Adrenal gland (tissue), 12 donors: ENCODE data around the gene PLAC8L1. TPM values are rescaled to one million over a fixed set of nuclear protein-coding genes. Genes with fewer than 3 reads are reported as not detected.

Source experiments
- DNase-seq, 7 donors: peaks; one replicate each; pipeline ENCODE4 v3.0.0-alpha.2; 2019 to 2020
- H3K27ac ChIP-seq, 5 donors: fragments of 200-600 bp; sonication (generic) in 4 of 5; 1 replicate in 3 of 5; 2 replicates in 2 of 5; pipeline versions ENCODE4 v1.5.1 to v1.8.0; 2016 to 2020; ENCODE audit warnings: mild to moderate bottlenecking in 1 of 5
- H3K27me3 ChIP-seq: fragments of 200-600 bp; 2 replicates; pipeline ENCODE4 v1.8.0; 2021
- H3K36me3 ChIP-seq, 2 donors: fragments of 200-600 bp; replicated peaks in 1 of 2; 1 replicate in 1 of 2; 2 replicates in 1 of 2; pipeline versions ENCODE4 v1.5.1 to v1.8.0; 2018 to 2022
- H3K4me1 ChIP-seq, 2 donors: fragments of 200-600 bp; replicated peaks in 1 of 2; 1 replicate in 1 of 2; 2 replicates in 1 of 2; pipeline versions ENCODE4 v1.5.1 to v1.8.0; 2018 to 2021
- H3K4me3 ChIP-seq, 4 donors: fragments of 200-600 bp; sonication (generic) in 3 of 4; one replicate each; pipeline ENCODE4 v1.5.1; 2016 to 2018
- H3K9me3 ChIP-seq, 3 donors: fragments of 200-600 bp; sonication (generic) in 1 of 3; replicated peaks in 1 of 3; 1 replicate in 2 of 3; 2 replicates in 1 of 3; pipeline versions ENCODE4 v1.5.1 to v1.8.0; 2016 to 2021
- CTCF ChIP-seq, 6 experiments: fragments of 450-650 bp in 4 of 6; fragments of 200-600 bp in 2 of 6; sonication (generic) in 1 of 6; IDR thresholded peaks; 1 replicate in 5 of 6; 2 replicates in 1 of 6; pipeline versions ENCODE4 v1.5.1 to v1.8.0; 2016 to 2021; ENCODE audit warnings: antibody characterized with exemption in 6 of 6, mild to moderate bottlenecking in 2 of 6, moderate library complexity in 1 of 6
- POLR2A ChIP-seq, 2 donors: fragments of 450-650 bp; IDR thresholded peaks; one replicate each; pipeline ENCODE4 v1.6.1; 2017; ENCODE audit warnings: antibody characterized with exemption in 2 of 2, mild to moderate bottlenecking in 2 of 2, moderate library complexity in 1 of 2
- WGBS, 4 donors: extraction: QIAGEN DNeasy Blood & Tissue Kit in 2 of 4; methylation state at CpG; one replicate each; pipeline versions ENCODE4 v1.1.5 to v1.1.7; 2013 to 2017; 5-methylcytosine and 5-hydroxymethylcytosine counted together
- intact Hi-C, 2 donors: fragments of 100-400 bp; cut with DNase I; formaldehyde crosslinking; loops; one replicate each; pipeline versions ENCODE4 v1.14.1 to v1.15.0; 2022 to 2023
- polyA plus RNA-seq, 3 donors: library from polyadenylated mRNA; stranded (reverse); fragments of 200-250 nt in 2 of 3; fragments of 350-450 nt in 1 of 3; fragmentation: Illumina TruSeq in 1 of 3; extraction: RNeasy Lipid Tissue Mini Kit (QIAGEN cat#74804) in 1 of 3; gene quantifications; one replicate each; pipeline ENCODE4 v1.2.3, GENCODE V29; 2013 to 2014
- total RNA-seq, 9 donors: library from RNA; depleted of rRNA in 4 of 9; stranded (reverse); fragments of >200 nt in 4 of 9; fragments of 120-200 nt in 1 of 9; fragmentation: NEBNext Ultra II Directional in 1 of 9; extraction: Animal tissue kit (Norgen Biotek cat#: 25700) in 1 of 9; gene quantifications; one replicate each; pipeline versions ENCODE4 v1.1.0 to v1.2.4, GENCODE V29; 2013 to 2023
- donor health status: healthy with polysubstance abuse.
- donor health status: Bipolar disorder and iron deficiency.
- donor health status: DM: yes; HTN: yes; CAD: no.
- donor health status: DM: no; HTN: no; CAD: no.
- donor health status: DM: no; HTN: no; CAD: no.
- donor health status: DM: yes; HTN: yes; CAD: no.

PLAC8L1 gene
- total and polyA plus RNA-seq, 12 donors, result 0.37 to 1.2 (median 0.97) TPM; not detected in 7

- Histone ChIP-seq H3K36me3 (no peaks in the 10 kb centered on the region), H3K9me3 (no peaks in the 10 kb centered on the region), H3K4me1 (no peaks in the 10 kb centered on the region), H3K27me3 (no peaks in the 10 kb centered on the region), H3K4me3 (no peak overlapping the region), H3K27ac (no peak overlapping the region)
- WGBS, 4 donors, result 60 to 66% (median 62%) methylated on average over 4 of the region's 4 CpGs
- no peak for DNase-seq
- intact Hi-C loops, result no loop called here
- TF ChIP-seq POLR2A (IDR thresholded peaks at IDR 0.05) (no peak), CTCF (IDR thresholded peaks at IDR 0.05) (no peak)
Measured at GRCh38 chr5:146071171-146071570, 34.2 kb downstream of the PLAC8L1 start.

GRCh38 chr5:146070746-146071145, 34.6 kb downstream of the PLAC8L1 start:
- Histone ChIP-seq H3K27me3 (no peaks in the 10 kb centered on the region), H3K36me3 (no peaks in the 10 kb centered on the region), H3K4me3 (no peak overlapping the region), H3K9me3 (no peaks in the 10 kb centered on the region), H3K27ac (no peak overlapping the region), H3K4me1 (no peaks in the 10 kb centered on the region)
- 62 to 88% (median 76%) methylated on average over 3 of the region's 3 CpGs for WGBS, 4 donors
- intact Hi-C loops, result no loop called here
- TF ChIP-seq POLR2A (IDR thresholded peaks at IDR 0.05) (no peak), CTCF (IDR thresholded peaks at IDR 0.05) (no peak)
- DNase-seq, result no peak

GRCh38 chr5:146069780-146070099, 35.6 kb downstream of the PLAC8L1 start:
- WGBS, 4 donors, result 86 to 100% (median 96%) methylated on average over 2 of the region's 2 CpGs
- H3K27me3 ChIP-seq, result no peaks in the 10 kb centered on the region
- TF ChIP-seq POLR2A (IDR thresholded peaks at IDR 0.05) (no peak), CTCF (IDR thresholded peaks at IDR 0.05) (no peak)

GRCh38 chr5:146068977-146069779, 36.2 kb downstream of the PLAC8L1 start:
- Histone ChIP-seq H3K9me3 (no peaks in the 10 kb centered on the region), H3K4me1 (no peaks in the 10 kb centered on the region), H3K27me3 (no peaks in the 10 kb centered on the region), H3K27ac (no peak overlapping the region), H3K36me3 (no peaks in the 10 kb centered on the region), H3K4me3 (no peak overlapping the region)
- 80 to 91% (median 87%) methylated on average over 6 of the region's 6 CpGs for WGBS, 4 donors
- intact Hi-C loops, result no loop called here
- TF ChIP-seq CTCF (IDR thresholded peaks at IDR 0.05), result no peak
- TF ChIP-seq POLR2A (IDR thresholded peaks at IDR 0.05), result no peak
- no peak for DNase-seq

More at GRCh38 chr5:146069780-146070099, 35.6 kb downstream of the PLAC8L1 start:
- Histone ChIP-seq H3K4me3 (no peak overlapping the region), H3K27ac (no peak overlapping the region), H3K9me3 (no peaks in the 10 kb centered on the region), H3K4me1 (no peaks in the 10 kb centered on the region), H3K36me3 (no peaks in the 10 kb centered on the region)
- DNase-seq, result no peak
- intact Hi-C loops, result no loop called here
